HG03159 (cell line): Measurements from ENCODE around the gene CYP51A1.
"Not testable (repeated sequence)": the region's sequence is repeated elsewhere in the genome, so short reads cannot be mapped to it uniquely, and the experiment has no call there.

ENCODE experiments used
- ATAC-seq: cut with Tn5 transposase; IDR thresholded peaks from one replicate; pipeline ENCODE4 v1.9.1; 2021; ENCODE audit warnings: mild to moderate bottlenecking, moderate library complexity; ENCODE audit not compliant: unreplicated experiment

Gene CYP51A1

DNA sequence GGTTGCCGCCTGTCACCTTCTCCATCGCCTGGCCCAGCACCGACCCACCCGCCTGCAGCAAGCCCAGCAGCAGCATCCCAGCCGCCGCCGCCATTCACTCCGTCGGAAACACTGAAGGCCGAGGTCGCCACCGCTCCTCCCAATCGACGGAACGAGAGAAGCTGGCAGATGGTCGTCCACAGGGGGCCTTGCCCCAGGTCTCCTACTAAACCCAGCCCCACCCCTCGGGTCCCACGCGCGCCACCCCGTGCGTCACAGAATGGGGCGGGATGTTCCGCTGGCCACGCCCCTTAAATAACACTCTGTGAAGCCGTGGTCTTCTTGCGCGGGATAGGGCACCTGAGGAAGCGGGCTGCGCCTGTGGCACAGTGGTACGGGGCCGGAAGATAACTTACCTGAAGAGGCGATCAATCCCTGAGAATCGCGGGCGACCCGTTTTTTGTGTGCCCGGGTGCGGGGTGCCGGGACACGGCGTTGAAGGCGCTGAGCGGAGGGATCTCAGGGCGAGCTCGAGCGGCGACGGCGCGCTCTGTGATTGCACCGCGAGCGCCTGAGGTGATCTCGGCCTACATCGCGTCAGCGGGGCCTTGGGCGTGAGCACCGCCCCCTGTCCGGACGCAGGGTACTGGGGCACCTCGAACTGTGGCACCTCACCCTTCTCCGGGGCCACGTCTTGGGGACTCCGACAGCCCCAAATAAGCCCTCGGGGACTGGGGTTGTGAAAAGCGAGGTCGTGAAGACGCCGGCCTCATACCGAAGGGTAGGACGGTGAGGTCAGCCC is at the start of gene CYP51A1:
Gene CYP51A1, minus strand, starts transcription at position 207 of the 781 bp plus-strand sequence. Its CDS starts 113 bp downstream, at position 94.
- peak; percentile 88 for ATAC-seq

DNA sequence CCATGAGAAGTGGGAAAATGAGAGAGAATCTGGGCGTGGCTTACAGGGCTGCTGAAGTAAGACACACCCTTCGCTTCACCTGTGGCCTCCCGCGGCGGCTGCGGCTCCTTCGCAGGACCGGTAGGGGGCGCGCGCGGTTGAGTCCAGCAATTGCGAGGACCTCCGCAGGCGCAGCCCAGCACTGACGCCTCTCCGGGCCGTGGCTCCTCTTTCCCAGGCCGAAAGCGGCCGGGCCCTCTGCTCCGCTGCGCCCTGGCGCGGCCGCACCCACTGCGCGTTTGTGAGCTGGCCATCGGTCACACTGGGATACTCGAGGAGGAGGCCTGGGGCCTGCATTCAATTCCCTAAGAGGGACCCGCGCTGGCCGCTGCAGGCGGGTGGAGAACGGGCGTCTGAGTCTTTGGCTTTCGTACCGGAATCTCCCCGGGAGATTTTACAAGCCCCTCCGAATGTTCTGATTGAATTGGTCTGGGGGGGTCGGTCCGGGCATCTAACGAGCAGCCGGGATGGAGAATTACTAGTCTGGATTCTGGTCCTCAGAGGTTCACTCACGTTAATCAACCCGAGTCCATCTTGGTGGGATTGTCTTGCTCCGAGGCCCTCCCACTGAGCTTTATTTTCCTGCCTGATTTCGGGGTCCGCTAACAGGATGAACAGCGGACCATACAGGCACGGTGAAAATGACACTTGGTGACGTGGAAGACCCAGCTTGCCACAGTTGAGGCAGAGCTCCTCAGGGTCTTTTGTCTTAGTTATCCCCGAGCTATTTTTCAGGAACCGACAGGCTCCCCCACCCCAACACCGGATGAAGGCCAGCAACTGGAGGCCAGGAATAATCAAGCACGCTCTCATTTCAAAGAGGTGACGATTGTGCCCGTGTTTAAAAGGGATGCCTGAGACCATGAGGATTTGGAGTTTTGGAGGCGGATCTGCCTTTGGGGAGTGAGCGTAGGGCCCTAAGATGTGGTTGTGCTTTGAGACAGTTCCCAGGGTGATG is 44.9 kb upstream of the CYP51A1 start, which contains the start of gene LRRD1:
Gene LRRD1, minus strand, starts transcription at position 215 of the 997 bp plus-strand sequence. CDS start 13,940 bp downstream, outside the sequence.
- ATAC-seq, result peak; percentile 98

- no peak for ATAC-seq
Measured at GRCh38 chr7:92177362-92177761, 43.1 kb upstream of the CYP51A1 start.

- not testable (repeated sequence) for ATAC-seq
Measured at GRCh38 chr7:92169529-92169928, 35.3 kb upstream of the CYP51A1 start.

DNA sequence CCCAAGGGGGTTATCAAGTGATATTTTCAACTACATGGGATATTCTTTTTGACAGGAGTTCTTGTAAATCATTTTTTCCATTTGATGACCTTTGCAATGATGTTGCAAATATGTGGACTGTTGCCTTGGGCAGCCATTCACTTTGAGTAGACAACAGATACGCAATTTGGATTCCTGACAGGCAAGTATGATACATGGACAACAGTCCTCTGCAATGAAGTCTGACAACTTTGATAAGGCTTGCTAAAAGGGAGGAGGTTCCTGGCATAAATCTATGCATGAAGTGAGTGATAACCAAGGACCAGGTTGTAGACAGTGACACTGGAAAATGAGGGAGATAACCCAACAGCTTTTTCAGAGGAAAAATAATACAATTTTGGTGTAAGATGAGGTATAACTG is 27.0 kb upstream of the CYP51A1 start:
- ATAC-seq, result no peak

DNA sequence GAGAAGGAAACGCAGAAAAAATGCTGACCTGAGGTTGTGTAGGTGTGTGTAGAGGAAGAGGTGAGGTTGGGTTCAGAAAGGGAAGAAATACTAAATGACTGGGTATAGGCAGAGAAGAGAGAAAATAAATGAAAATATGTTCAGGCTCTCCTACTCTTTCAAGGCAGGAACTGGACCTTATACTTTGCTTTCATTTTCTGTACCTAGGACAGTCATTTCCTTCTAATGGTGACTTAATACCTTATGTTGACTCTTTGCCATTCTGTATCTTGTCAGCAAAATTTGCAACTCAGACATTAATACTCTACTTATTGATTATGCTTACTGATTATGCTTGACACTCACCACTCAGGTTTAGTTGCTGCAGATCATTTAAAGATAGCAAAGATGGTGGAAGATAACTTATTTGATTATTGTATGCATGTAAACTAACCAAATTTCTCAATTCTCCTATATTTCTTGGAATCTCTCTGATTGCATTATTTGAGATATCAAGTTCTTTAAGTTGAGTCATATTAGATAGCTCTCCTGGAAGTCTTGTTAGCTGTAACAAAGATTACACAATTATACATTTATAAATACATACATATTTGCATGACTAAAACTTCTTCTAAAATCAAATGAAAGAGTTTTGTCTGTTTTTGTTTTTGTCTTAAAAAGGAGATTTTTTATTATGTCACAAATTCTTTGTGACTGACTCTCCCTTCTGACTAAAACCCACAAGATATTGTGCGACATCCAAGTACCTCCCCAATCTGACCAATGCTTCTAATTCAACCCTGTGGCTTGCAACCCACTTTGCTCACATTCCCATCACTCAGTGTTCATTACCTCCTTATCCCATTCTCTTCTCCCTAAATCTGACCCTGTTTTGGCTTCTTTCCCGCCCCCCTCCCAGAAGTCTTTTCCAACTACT is 24.6 kb upstream of the CYP51A1 start:
- peak; percentile 92 for ATAC-seq

DNA sequence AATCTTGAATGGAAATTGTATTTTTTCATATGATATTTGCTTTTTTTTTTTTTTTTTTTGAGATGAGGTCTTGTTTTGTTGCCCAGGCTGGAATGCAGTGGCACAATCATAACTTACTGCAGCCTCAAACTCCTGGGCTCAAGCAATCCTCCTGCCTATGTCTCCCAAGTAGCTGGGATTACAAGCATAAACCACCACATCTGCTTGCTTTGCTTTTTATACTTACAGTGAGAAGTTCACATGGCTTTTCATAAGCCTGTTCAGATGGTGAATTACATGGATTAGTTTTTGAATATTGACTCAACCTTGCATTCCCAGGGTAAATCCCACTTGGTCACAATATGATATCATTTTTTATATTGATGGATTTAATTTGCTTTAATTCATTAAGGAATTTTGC is 22.7 kb upstream of the CYP51A1 start:
- no peak for ATAC-seq

DNA sequence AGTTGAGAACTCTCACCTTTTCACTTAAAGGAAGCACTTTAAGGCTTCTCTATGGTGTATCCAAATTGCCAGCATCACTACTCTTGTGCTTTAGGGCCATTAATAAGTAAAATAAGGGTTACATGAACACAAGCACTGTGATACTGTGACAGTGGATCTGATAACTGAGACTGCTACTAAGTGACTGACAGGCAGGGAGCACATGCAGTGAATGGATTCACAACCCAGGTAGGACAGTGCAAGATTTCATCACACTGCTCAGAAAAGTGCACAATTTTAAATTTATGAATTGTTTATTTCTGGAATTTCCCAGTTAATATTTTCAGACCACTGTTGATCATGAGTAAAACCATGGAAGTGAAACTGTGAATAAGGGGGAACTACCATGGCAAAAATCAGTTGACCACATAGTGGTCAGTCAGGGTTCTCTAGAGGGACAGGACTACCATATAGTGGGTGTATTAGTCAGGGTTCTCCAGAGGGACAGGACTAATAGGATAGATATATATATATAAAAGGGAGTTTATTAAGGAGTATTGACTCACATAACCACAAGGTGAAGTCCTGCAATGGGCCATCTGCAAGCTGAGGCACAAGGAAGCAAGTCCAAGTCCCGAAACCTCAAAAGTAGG is 20.9 kb upstream of the CYP51A1 start:
- no peak for ATAC-seq

DNA sequence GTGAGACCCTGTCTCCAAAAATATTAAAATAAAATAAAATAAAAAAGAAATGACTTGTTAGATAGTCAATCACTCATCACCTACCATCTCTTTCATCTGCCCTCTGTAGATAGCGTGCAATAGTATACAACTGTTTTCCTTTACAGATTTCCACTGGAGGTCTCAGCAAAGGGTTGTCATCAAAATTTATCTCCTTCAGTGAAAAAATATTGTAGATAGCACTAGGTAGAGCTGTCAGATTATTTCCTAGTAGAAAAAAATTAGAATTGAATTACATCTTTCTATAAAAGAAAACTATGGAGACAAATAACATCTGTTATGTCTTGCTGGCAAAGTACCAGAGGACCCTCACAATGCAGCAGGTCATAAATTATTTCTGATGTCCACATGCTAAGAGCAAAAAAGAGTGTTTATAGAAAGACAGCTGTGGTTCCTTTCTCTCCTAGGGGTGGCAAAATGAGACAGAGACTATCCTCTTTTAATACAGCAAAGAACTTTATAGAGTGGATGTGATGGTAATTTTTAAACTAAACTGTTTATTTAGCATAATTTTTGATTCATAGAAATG is 16.3 kb upstream of the CYP51A1 start:
- ATAC-seq, result no peak

DNA sequence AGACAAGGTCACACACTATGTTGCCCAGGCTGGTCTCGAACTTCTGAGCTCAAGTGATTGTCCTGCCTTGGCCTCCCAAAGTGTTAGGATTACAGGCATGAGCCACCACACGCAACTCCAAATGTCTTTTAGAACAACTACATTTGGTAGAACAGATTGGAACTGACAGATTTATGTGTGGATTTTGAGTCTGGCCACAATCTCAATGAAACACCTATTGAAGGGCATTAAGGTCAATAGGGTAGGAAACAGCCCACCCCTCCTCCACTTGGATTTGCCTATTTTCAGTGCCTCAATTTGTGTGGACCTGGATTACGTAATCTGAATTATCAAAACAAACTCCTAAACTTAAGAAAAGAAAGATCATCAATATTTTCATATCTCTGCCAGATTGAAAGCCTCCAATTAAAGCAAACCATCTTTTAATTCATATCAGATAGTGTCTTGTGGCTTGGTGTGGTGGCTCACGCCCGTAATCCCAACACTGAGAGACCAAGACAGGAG is 15.5 kb upstream of the CYP51A1 start:
- no peak for ATAC-seq

DNA sequence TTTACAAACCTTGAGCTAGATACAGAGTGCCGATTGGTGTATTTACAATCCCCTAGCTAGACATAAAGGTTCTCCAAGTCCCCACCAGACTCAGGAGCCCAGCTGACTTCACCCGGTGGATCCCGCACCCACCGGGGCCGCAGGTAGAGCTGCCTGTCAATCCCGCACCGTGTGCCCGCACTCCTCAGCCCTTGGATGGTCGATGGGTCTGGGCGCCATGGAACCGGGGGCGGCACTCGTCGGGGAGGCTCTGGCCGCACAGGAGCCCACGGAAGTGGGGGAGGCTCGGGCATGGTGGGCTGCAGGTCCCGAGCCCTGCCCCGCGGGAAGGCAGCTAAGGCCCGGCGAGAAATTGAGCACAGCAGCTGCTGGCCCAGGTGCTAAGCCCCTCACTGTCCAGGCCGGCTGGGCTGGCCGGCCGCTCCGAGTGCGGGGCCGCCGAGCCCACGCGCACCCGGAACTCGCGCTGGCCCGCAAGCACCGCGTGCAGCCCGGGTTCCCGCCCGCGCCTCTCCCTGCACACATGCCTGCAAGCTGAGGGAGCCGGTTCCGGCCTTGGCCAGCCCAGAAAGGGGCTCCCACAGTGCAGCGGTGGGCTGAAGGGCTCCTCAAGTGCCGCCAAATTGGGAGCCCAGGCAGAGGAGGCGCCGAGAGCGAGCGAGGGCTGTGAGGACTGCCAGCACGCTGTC is 9.1 kb upstream of the CYP51A1 start:
- ATAC-seq, result not testable (repeated sequence)

- not testable (repeated sequence) for ATAC-seq
Measured at GRCh38 chr7:92142791-92143190, 8.5 kb upstream of the CYP51A1 start.

DNA sequence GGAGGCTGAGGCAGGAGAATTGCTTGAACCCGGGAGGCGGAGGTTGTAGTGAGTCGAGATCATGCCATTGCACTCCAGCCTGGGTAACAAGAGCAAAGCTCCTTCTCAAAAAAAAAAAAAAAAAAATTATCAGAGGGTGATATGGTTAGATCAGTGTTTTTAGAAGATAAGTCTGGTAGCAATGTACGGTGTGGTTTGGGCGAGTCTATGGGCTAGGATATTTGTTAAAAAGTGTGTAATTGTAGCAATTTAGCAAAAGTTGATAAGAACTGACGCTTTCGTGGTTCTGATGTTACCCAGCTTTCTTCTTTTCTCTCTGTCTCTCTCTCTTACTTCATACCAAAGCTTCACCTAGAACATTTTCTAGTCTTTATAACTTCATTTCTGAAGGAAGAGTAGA is 6.9 kb upstream of the CYP51A1 start:
- no peak for ATAC-seq

DNA sequence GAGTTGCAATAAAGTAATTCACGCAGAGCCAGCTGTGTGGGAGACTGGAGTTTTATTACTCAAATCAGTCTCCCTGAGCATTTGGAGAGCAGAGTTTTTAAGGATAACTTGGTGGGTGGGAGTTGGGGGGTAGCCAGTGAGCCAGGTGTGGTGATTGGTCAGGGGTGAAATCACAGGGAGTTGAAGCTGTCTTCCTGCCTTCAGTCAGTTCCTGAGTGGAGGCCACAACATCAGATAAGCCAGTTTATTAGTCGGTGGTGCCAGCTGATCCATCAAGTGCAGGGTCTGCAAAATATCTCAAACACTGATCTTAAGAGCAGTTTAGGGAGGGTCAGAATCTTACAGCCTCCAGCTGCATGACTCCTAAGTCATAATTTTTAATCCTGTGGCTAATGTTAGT is 3.3 kb upstream of the CYP51A1 start:
- ATAC-seq, result no peak

GRCh38 chr7:92135052-92135889 is 994 bp upstream of the CYP51A1 start:
- ATAC-seq, result no peak

- ATAC-seq, result peak; percentile 33
Measured at GRCh38 chr7:92133737-92134270, 473 bp downstream of the CYP51A1 start.

GRCh38 chr7:92133133-92133736 is 1.0 kb downstream of the CYP51A1 start:
- ATAC-seq, result peak; percentile 14
